ENCODE data around the gene MUL1. TPM values are rescaled to one million over a fixed set of nuclear protein-coding genes. Genes with fewer than 3 reads are reported as not detected.

MUL1 gene
- total RNA-seq, 1 donor from 2014 or later, result 30.1 TPM

GRCh38 chr1:20476265-20477038 lies 31.5 kb downstream of the MUL1 start:
- no peak for TF ChIP-seq EZH2 (IDR thresholded peaks at IDR 0.05; ENCODE audit: insufficient read depth, low read length)
- TF ChIP-seq CTCF (IDR thresholded peaks at IDR 0.05; ENCODE audit: insufficient read depth, low read depth, low read length), result no peak
- Histone ChIP-seq H3K4me2 (ENCODE audit: low read length) (peak overlapping the region; percentile 49), H3K27ac (ENCODE audit: low read depth, low read length) (no peak overlapping the region), H3K9ac (ENCODE audit: low read length) (no peak overlapping the region), H3K4me1 (ENCODE audit: insufficient read depth, low read length) (peaks cover 17% of the 10 kb centered on the region), H3K27me3 (ENCODE audit: insufficient read depth, low read length) (no peaks in the 10 kb centered on the region), H4K20me1 (ENCODE audit: insufficient read depth, low read length) (peaks cover 12% of the 10 kb centered on the region), H3K9me3 (ENCODE audit: insufficient read depth, low read depth, low read length) (no peaks in the 10 kb centered on the region), H3K4me3 (ENCODE audit: insufficient read depth, low read depth, low read length) (no peak overlapping the region), H3K36me3 (ENCODE audit: insufficient read depth, low read length) (no peaks in the 10 kb centered on the region), H3K79me2 (ENCODE audit: insufficient read depth, low read length) (no peaks in the 10 kb centered on the region), H2AFZ (ENCODE audit: low read depth, low read length) (peak overlapping the region; percentile 37)
- peaks cover 1% of the 10 kb centered on the region for H3K36me3 Mint-ChIP-seq (ENCODE audit: low read depth, unreplicated experiment)
- H3K4me3 Mint-ChIP-seq (ENCODE audit: unreplicated experiment), result no peak overlapping the region
- peaks cover 22% of the 10 kb centered on the region for H3K4me1 Mint-ChIP-seq (ENCODE audit: low read depth, unreplicated experiment)
- DNase-seq (ENCODE audit: low read depth), result no peak
- FAIRE-seq, result no peak
- peaks cover 16% of the 10 kb centered on the region for H3K27me3 Mint-ChIP-seq (ENCODE audit: low read depth, unreplicated experiment)
- H3K9me3 Mint-ChIP-seq (ENCODE audit: unreplicated experiment), result peaks cover 2% of the 10 kb centered on the region
- no peak overlapping the region for H3K27ac Mint-ChIP-seq (ENCODE audit: unreplicated experiment)

GRCh38 chr1:20474996-20475395 lies 33.0 kb downstream of the MUL1 start:
- Mint-ChIP-seq H3K4me1 (ENCODE audit: low read depth, unreplicated experiment) (peaks cover 10% of the 10 kb centered on the region), H3K27me3 (ENCODE audit: low read depth, unreplicated experiment) (peaks cover 22% of the 10 kb centered on the region), H3K36me3 (ENCODE audit: low read depth, unreplicated experiment) (peaks cover 1% of the 10 kb centered on the region), H3K27ac (ENCODE audit: unreplicated experiment) (no peak overlapping the region), H3K9me3 (ENCODE audit: unreplicated experiment) (peaks cover 2% of the 10 kb centered on the region), H3K4me3 (ENCODE audit: unreplicated experiment) (no peak overlapping the region)
- Histone ChIP-seq H3K9me3 (ENCODE audit: insufficient read depth, low read depth, low read length) (no peaks in the 10 kb centered on the region), H3K27ac (ENCODE audit: low read depth, low read length) (no peak overlapping the region), H3K36me3 (ENCODE audit: insufficient read depth, low read length) (no peaks in the 10 kb centered on the region), H3K4me2 (ENCODE audit: low read length) (no peak overlapping the region), H3K27me3 (ENCODE audit: insufficient read depth, low read length) (no peaks in the 10 kb centered on the region), H3K4me1 (ENCODE audit: insufficient read depth, low read length) (peaks cover 17% of the 10 kb centered on the region), H3K4me3 (ENCODE audit: insufficient read depth, low read depth, low read length) (no peak overlapping the region), H4K20me1 (ENCODE audit: insufficient read depth, low read length) (no peaks in the 10 kb centered on the region), H2AFZ (ENCODE audit: low read depth, low read length) (no peak overlapping the region), H3K79me2 (ENCODE audit: insufficient read depth, low read length) (no peaks in the 10 kb centered on the region), H3K9ac (ENCODE audit: low read length) (no peak overlapping the region)
- no peak for TF ChIP-seq EZH2 (IDR thresholded peaks at IDR 0.05; ENCODE audit: insufficient read depth, low read length)
- TF ChIP-seq CTCF (IDR thresholded peaks at IDR 0.05; ENCODE audit: insufficient read depth, low read depth, low read length), result no peak
- no peak for FAIRE-seq
- DNase-seq (ENCODE audit: low read depth), result no peak

GRCh38 chr1:20474333-20474975 lies 33.5 kb downstream of the MUL1 start:
- peaks cover 1% of the 10 kb centered on the region for H3K36me3 Mint-ChIP-seq (ENCODE audit: low read depth, unreplicated experiment)
- H3K4me1 Mint-ChIP-seq (ENCODE audit: low read depth, unreplicated experiment), result peaks cover 4% of the 10 kb centered on the region
- Histone ChIP-seq H3K4me3 (ENCODE audit: insufficient read depth, low read depth, low read length) (no peak overlapping the region), H3K9ac (ENCODE audit: low read length) (no peak overlapping the region), H3K4me2 (ENCODE audit: low read length) (no peak overlapping the region), H3K4me1 (ENCODE audit: insufficient read depth, low read length) (peaks cover 17% of the 10 kb centered on the region), H3K27me3 (ENCODE audit: insufficient read depth, low read length) (no peaks in the 10 kb centered on the region), H3K27ac (ENCODE audit: low read depth, low read length) (no peak overlapping the region), H3K79me2 (ENCODE audit: insufficient read depth, low read length) (no peaks in the 10 kb centered on the region), H2AFZ (ENCODE audit: low read depth, low read length) (no peak overlapping the region), H3K36me3 (ENCODE audit: insufficient read depth, low read length) (no peaks in the 10 kb centered on the region), H4K20me1 (ENCODE audit: insufficient read depth, low read length) (no peaks in the 10 kb centered on the region), H3K9me3 (ENCODE audit: insufficient read depth, low read depth, low read length) (no peaks in the 10 kb centered on the region)
- H3K9me3 Mint-ChIP-seq (ENCODE audit: unreplicated experiment), result peaks cover 2% of the 10 kb centered on the region
- DNase-seq (ENCODE audit: low read depth), result no peak
- TF ChIP-seq CTCF (IDR thresholded peaks at IDR 0.05; ENCODE audit: insufficient read depth, low read depth, low read length) (no peak), EZH2 (IDR thresholded peaks at IDR 0.05; ENCODE audit: insufficient read depth, low read length) (no peak)
- FAIRE-seq, result no peak
- H3K27ac Mint-ChIP-seq (ENCODE audit: unreplicated experiment), result no peak overlapping the region
- H3K4me3 Mint-ChIP-seq (ENCODE audit: unreplicated experiment), result no peak overlapping the region
- H3K27me3 Mint-ChIP-seq (ENCODE audit: low read depth, unreplicated experiment), result peaks cover 22% of the 10 kb centered on the region

Data from astrocyte (in vitro differentiated cells and primary cell).